Duodenal mucosa (tissue), 2 donors: ENCODE measurements around the gene PIK3R6.
"Not testable (repeated sequence)": the region's sequence is repeated elsewhere in the genome, so short reads cannot be mapped to it uniquely, and the experiment has no call there.

Experiments
- H3K27ac ChIP-seq: one replicate; pipeline ENCODE4 v1.7.0; 2013; ENCODE audit warnings: low read depth, low read length
- H3K27me3 ChIP-seq, 2 donors: one replicate each; pipeline ENCODE4 v1.7.0; 2013; ENCODE audit warnings: low read length in 2 of 2, control low read depth in 1 of 2; ENCODE audit not compliant: insufficient read depth in 2 of 2, control insufficient read depth in 1 of 2
- H3K36me3 ChIP-seq, 2 donors: one replicate each; pipeline ENCODE4 v1.7.0; 2013; ENCODE audit warnings: low read length in 2 of 2, control low read depth in 1 of 2; ENCODE audit not compliant: insufficient read depth in 2 of 2, control insufficient read depth in 1 of 2
- H3K4me1 ChIP-seq, 2 donors: one replicate each; pipeline ENCODE4 v1.7.0; 2013; ENCODE audit warnings: low read length in 2 of 2, control low read depth in 1 of 2; ENCODE audit not compliant: insufficient read depth in 2 of 2, control insufficient read depth in 1 of 2
- H3K4me3 ChIP-seq, 2 donors: one replicate each; pipeline ENCODE4 v1.7.0; 2013; ENCODE audit warnings: low read length in 2 of 2, low read depth in 1 of 2
- H3K9ac ChIP-seq, 2 donors: one replicate each; pipeline ENCODE4 v1.7.0; 2013; ENCODE audit warnings: low read length in 2 of 2, low read depth in 1 of 2
- H3K9me3 ChIP-seq, 2 donors: one replicate each; pipeline ENCODE4 v1.7.0; 2013; ENCODE audit warnings: low read length in 2 of 2, control low read depth in 1 of 2; ENCODE audit not compliant: control insufficient read depth in 1 of 2

Gene PIK3R6

DNA sequence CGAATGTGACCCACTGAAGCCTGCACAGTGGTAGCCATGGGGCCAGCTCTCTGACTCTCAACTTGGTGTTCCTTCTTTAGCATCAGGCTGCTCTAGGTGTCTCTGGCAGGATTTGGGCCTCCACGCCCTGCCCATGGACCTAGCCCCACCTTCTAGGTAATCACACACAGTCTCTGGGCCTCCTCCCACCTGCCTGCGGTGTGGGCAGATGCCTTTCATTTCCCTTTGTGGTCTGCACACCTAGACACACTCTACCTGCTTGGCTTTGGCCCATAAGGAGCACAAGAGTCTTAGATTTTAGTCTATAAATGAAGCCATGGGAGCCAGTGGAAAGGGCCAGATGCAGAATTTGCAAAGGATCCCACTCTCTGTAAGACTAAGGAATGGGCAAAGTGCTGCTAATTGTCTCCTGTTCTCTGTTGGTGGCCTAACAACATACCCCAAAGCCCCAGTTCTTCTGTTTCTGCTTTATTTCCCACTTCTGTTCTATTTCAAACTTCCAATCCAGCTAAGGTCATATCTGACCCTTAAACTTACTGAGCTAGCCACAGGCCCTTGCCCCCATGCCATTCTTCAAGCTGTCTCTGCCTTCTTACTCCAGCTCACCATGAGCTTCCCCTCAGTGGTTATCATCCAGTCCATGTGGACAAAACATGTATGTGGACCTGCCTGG is 61.1 kb downstream of the PIK3R6 start:
- no peak overlapping the region for H3K4me3 ChIP-seq
- H3K36me3 ChIP-seq, result no peaks in the 10 kb centered on the region
- peaks cover 3 to 5% of the 10 kb centered on the region in 2 donors for H3K9me3 ChIP-seq
- no peak overlapping the region for H3K9ac ChIP-seq
- no peaks in the 10 kb centered on the region for H3K27me3 ChIP-seq
- H3K4me1 ChIP-seq, result peaks cover 6 to 12% of the 10 kb centered on the region in 2 donors
- peak overlapping the region; percentile 39 for H3K27ac ChIP-seq

DNA sequence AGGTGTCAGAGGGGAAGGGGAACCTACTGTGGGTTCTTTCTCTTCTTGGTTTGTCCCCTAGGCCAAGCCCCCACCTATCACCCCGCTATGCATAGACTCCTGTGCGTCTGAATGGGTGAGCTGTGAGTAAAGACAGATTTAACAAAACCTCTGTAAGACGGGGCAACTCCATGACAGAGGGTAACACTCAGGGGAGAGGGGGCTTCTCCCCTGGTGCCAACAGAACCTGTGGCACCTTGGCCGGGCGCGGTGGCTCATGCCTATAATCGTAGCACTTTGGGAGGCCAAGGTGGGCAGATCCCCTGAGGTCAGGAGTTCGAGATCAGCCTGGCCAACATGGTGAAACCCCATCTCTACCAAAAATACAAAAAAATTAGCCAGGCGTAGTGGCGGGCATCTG is 62.1 kb downstream of the PIK3R6 start:
- peaks cover 6 to 12% of the 10 kb centered on the region in 2 donors for H3K4me1 ChIP-seq
- not testable (repeated sequence) for H3K4me3 ChIP-seq, H3K36me3 ChIP-seq, H3K9ac ChIP-seq, H3K27ac ChIP-seq, H3K27me3 ChIP-seq, H3K9me3 ChIP-seq

DNA sequence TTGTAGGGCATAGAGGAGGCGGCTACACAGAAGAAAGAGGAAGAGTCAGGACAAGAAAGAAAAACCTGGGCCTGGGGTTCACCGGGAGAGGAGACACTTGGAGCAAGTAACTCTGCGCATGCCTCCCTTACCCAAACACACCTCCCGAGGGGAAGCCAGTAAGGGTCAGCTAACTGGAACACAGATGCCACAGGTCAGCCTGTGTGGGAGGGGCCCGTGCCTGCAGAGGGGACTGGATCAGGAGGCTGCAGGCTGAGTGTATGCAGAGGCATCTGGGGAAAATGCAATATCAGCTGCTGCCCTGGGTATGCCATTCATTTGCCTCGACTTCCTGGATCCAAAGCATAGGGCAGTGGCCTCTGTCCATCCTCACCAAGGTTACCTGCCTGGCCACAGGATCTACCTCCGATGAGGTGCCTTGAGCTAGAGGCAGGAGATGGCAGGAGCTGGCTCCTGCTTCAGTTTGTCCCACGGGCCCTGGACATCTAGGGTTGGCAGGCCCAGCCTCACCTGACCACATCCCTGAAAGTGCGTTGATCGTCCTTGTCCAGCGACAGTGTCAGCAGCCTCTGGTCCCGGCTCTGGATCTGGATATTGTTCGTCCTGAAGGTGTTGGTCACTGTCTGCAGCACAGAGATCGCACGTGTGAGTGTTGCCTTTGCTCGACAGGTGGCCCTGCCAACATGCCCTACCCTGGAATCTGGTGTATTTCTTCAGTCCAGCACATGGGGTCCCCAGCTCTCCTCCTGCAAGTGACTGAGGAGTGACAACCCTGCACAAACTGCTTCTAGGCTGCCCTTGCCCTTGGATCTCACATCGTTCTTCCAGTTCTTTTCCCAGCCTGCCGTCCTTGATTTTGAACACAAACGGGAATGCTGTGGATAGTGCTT is 63.7 kb downstream of the PIK3R6 start:
- H3K27ac ChIP-seq, result no peak overlapping the region
- no peaks in the 10 kb centered on the region for H3K9me3 ChIP-seq
- no peak overlapping the region for H3K9ac ChIP-seq
- H3K4me1 ChIP-seq, result peaks cover 6 to 17% of the 10 kb centered on the region in 2 donors
- no peak overlapping the region for H3K4me3 ChIP-seq
- H3K27me3 ChIP-seq, result no peaks in the 10 kb centered on the region
- H3K36me3 ChIP-seq, result no peaks in the 10 kb centered on the region

DNA sequence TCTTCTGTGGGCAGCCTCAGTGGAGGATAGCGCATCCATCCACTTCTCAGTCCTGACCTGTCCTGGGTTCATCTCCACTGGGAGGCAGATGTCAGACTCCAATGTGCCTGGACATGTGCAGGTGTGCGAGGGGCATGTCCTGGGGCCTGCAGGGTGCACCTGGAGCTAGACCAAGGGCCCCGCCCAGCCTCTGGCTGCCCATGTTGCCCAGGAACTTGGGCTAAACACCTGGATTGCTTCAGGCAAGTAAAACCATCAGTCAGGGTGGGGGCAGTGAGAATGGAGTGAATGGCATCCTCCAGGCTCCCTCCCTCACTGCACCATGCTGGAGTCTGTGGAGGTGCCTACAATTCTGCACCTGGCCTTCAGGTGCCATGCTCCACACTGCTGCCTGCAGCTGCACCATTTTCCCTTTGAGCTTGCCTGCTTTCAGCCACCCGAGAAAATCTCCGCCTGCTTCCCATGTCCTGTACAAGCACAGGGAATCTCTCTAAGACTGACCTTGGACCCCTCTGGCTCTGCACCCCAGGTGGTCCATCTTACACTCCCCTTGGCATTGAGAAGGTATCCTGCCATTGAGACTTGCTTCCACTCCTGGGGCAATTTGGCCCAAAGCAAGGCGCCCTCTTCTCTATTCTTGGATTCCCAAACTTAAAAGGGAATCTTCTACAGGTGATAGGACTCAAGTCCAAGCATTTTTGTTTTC is 66.2 kb downstream of the PIK3R6 start:
- no peaks in the 10 kb centered on the region for H3K9me3 ChIP-seq
- no peak overlapping the region for H3K4me3 ChIP-seq
- H3K9ac ChIP-seq, result no peak overlapping the region
- no peaks in the 10 kb centered on the region for H3K27me3 ChIP-seq
- no peak overlapping the region for H3K27ac ChIP-seq
- H3K4me1 ChIP-seq, result peaks cover 3 to 10% of the 10 kb centered on the region in 2 donors
- no peaks in the 10 kb centered on the region for H3K36me3 ChIP-seq

DNA sequence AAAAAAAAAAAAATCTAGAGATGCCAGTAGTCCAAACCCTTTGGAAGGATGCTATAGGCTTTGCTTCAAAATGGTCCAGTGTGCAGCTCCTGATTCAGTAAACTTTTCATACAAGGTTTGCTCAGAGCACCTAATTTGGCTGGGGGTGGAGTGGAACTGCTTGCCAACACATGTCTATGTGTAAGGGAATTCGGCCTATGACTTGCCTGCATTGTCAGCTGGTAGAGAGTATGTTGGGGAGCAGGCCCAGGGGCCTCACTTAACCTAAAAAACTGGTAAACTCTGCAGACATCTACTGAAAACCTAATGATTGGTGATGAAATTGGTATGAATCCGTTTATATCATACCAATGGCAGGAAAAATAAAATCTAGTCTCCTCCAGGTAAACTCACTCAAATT is 66.8 kb downstream of the PIK3R6 start:
- no peaks in the 10 kb centered on the region for H3K27me3 ChIP-seq
- H3K4me3 ChIP-seq, result no peak overlapping the region
- peaks cover 0 to 5% of the 10 kb centered on the region in 2 donors for H3K4me1 ChIP-seq
- no peak overlapping the region for H3K9ac ChIP-seq
- H3K36me3 ChIP-seq, result no peaks in the 10 kb centered on the region
- H3K9me3 ChIP-seq, result no peaks in the 10 kb centered on the region
- no peak overlapping the region for H3K27ac ChIP-seq

DNA sequence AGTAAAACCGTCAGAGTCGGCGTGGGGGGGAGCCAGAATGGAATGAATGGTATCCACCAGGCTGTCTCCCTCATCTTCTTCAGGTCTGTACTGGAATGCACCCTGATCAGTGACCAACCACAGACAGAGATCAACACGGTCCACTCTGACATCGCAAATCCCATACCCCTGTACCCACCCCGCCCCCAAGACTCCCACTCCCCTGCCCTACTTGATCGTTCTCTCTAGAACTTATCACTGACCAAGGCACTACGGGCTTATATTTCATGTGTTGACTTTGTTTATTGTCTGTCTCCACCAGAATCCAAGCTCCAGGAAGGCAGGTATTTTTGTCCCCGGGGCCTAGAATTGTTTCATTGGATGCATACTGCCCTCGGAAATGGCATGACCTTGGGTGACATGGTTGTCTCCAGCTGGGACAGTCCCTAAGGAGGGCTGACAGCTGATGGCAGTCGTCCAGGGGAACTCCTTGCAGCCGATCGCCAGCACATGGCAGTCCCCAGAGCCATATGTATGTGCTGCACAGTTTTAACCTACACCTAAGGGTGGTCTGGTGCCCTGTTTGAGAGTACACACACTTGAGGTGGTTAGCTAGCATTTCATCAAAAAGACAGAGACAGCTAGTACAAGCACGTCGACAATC is 67.8 kb downstream of the PIK3R6 start:
- Histone ChIP-seq H3K27ac (no peak overlapping the region), H3K9me3 (no peaks in the 10 kb centered on the region), H3K27me3 (no peaks in the 10 kb centered on the region), H3K9ac (peak overlapping the region in 1 of 2 donors; percentile 52), H3K4me1 (peaks cover 0 to 5% of the 10 kb centered on the region in 2 donors), H3K4me3 (peak overlapping the region; percentile 41 to 48), H3K36me3 (no peaks in the 10 kb centered on the region)

DNA sequence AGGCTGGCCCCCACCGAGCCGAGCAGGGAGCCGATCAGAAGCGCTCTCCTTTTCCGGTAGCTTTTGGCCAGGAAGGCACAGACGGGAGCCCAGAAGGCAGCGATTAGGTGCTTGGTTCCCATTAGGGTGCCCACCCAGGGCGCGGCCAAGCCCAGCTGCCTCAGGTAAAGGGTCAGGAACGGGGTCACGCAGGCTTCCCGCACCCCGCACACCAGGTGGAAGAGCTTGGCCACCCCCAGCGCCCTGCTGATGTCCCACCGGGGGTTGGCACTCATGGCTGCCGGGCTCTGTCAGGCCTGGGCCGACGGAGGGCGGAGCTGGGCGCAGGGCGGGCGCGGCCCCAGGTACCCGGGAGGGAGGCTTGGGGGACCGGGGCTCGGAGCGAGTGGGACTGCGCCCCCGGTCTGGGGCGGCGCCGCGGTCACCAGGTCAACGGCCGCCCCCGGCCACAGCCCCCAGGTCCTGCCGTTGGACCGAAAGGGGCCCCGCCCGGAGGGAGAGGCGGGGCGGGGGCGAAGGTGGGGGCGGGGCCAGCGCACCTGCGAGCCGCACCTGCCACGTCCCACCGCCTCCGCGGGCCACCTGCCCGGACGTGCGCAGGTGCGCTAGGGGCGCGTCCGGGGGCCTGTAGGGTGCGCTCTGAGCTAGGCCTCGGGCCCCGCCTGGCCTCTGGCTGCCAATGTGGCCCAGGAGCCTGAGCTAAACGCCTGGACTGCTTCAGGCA is 68.5 kb downstream of the PIK3R6 start, which contains the start of gene MFSD6L:
TSS of gene MFSD6L (minus strand) at position 520 of the 724 bp plus-strand sequence. CDS start at position 275, 245 bp downstream.
- Histone ChIP-seq H3K9me3 (no peaks in the 10 kb centered on the region), H3K27me3 (no peaks in the 10 kb centered on the region), H3K4me3 (peak within 1 kb of the TSS; percentile 60 to 61), H3K36me3 (no peaks in the 10 kb centered on the region), H3K27ac (no peak within 1 kb of the TSS), H3K9ac (peak within 1 kb of the TSS; percentile 57 to 66), H3K4me1 (peaks cover 0 to 5% of the 10 kb centered on the region in 2 donors)

DNA sequence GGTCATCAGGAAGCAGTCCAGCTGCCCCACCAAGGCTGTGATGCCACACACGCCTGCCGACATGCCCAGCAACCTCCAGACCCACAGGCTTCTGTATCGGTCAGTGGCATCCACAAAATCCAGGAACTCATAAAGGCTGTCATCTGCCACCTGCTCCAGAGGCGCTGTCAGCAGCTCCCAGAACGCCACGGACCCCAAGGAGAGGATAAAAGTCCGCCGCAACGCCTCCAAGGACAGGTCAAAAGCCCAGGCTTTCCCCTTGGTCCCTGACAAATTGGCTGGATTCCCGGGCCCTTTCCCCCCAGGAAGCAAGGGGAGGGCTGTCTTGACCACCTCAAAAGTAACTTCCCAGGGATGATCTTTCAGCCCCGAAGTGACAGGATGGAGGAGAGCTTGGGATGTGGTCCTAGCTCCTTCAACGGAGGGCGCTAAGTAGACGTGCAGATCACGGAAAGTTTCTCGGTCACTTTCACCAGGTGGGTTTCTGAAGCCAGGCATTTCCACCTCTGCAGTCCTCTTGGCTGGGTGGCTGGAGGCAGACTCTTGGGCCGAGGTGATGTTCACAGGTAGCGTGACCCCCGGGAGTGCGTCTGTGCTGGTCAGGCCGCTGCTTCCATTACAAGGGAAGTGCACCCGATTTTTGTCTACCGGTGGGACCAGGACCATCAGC is 69.2 kb downstream of the PIK3R6 start:
- no peaks in the 10 kb centered on the region for H3K27me3 ChIP-seq
- no peaks in the 10 kb centered on the region for H3K36me3 ChIP-seq
- peak overlapping the region; percentile 57 to 66 for H3K9ac ChIP-seq
- H3K4me3 ChIP-seq, result peak overlapping the region; percentile 60 to 61
- H3K4me1 ChIP-seq, result peaks cover 0 to 5% of the 10 kb centered on the region in 2 donors
- H3K9me3 ChIP-seq, result no peaks in the 10 kb centered on the region
- no peak overlapping the region for H3K27ac ChIP-seq

DNA sequence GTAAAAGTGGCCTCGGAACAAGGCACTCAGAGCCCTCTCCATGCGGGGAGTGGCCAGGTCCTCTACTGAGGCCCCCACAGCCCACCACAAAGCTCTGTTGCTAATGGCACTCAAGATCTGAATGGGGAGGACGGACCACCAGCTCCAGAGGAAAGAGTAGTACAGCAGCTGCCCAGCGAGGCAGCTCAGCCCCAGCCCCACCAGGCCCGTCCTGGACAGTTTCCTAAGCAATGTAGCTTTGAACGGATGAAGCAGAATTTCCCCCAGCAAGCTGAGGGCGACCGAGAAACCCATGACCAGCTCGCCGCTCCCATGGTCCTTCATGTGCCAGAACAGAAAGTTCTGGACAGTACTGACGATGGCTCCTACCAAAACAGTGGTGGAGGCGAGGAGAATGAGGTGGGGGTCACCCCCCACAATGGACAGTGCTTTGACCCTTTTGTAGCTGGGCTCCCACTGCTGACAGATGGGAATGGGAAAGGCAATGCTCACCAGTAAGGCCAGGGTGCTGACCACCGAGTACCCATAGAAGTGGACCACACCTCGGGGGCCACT is 69.8 kb downstream of the PIK3R6 start:
- Histone ChIP-seq H3K27ac (no peak overlapping the region), H3K27me3 (no peaks in the 10 kb centered on the region), H3K9ac (no peak overlapping the region), H3K36me3 (no peaks in the 10 kb centered on the region), H3K9me3 (no peaks in the 10 kb centered on the region), H3K4me3 (peak overlapping the region in 1 of 2 donors; percentile 11), H3K4me1 (peaks cover 0 to 5% of the 10 kb centered on the region in 2 donors)
